Ovary (tissue), 3 donors: Measurements from ENCODE around the gene PKP3.

Experiments
- EP300 ChIP-seq: sonication (generic); formaldehyde crosslinking; IDR thresholded peaks from one replicate; pipeline ENCODE4 v1.6.1; 2017; ENCODE audit warnings: antibody characterized with exemption
- TF ChIP-seq, protein P1 (sequence below), 3 donors: fragments of 450-650 bp in 2 of 3; fragments of 200-600 bp in 1 of 3; IDR thresholded peaks; one replicate each; pipeline versions ENCODE4 v1.5.1 to v1.8.0; 2016 to 2022; ENCODE audit warnings: antibody characterized with exemption in 3 of 3, mild to moderate bottlenecking in 1 of 3
- donor health status: DM: no; HTN: no; CAD: no.

DNA sequence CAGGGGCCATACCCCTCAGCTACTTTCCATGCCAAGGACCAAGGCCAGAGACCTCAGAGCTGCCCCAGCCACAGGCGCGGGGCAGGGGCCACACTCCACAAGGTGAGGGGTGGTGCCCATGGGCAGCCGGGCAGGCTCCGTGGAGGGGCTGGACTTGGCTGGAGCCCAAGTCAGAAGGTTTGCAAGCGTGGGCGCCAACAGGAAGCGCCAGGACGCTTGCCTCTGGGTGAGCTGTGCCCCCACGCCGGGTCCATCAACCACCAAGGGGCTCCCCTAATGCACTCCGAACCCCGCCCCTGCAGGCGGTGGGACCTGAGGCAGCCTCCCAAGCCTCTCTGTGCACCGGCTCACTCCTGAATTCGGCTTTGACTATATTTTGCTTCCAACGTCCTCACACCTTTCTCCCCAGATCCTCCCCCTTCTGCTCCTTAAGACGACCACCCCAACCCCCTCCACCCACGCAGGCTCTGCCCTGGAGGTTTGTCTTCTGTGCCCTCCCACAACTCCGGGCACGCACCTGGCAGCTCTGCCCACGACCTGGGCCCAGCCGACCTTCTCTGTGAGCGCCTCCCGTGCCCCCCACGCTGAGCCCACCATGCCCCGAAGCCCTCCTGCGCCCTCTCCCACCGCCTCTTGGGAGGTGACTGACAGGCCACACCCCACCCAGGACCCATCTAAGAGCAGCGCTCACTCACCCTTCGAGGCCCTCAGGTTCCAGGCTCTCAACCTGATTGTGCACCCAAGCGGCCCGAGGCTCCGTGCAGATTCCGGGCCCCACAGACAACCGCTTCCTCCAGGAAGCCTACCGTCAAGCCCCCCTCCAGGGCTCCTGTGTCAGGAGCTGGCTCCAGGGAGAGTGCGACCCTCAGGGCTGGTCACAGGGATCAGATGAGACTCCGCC is 2.6 kb upstream of the PKP3 start:
- TF ChIP-seq EP300, result no peak
- TF ChIP-seq, protein P1, sequence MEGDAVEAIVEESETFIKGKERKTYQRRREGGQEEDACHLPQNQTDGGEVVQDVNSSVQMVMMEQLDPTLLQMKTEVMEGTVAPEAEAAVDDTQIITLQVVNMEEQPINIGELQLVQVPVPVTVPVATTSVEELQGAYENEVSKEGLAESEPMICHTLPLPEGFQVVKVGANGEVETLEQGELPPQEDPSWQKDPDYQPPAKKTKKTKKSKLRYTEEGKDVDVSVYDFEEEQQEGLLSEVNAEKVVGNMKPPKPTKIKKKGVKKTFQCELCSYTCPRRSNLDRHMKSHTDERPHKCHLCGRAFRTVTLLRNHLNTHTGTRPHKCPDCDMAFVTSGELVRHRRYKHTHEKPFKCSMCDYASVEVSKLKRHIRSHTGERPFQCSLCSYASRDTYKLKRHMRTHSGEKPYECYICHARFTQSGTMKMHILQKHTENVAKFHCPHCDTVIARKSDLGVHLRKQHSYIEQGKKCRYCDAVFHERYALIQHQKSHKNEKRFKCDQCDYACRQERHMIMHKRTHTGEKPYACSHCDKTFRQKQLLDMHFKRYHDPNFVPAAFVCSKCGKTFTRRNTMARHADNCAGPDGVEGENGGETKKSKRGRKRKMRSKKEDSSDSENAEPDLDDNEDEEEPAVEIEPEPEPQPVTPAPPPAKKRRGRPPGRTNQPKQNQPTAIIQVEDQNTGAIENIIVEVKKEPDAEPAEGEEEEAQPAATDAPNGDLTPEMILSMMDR (IDR thresholded peaks at IDR 0.05), result no peak
